GM19468 (cell line): ENCODE results near the gene SLC47A1.
"Not testable (repeated sequence)": the region's sequence is repeated elsewhere in the genome, so short reads cannot be mapped to it uniquely, and the experiment has no call there.

ENCODE experiments used
- ATAC-seq: cut with Tn5 transposase; IDR thresholded peaks from one replicate; pipeline ENCODE4 v1.9.1; 2021; ENCODE audit warnings: mild to moderate bottlenecking, moderate library complexity, moderate number of reproducible peaks; ENCODE audit not compliant: unreplicated experiment; ENCODE audit errors: extremely low read depth

SLC47A1 gene

GRCh38 chr17:19551165-19551564 is 17.5 kb downstream of the SLC47A1 start:
- ATAC-seq: no peak

DNA sequence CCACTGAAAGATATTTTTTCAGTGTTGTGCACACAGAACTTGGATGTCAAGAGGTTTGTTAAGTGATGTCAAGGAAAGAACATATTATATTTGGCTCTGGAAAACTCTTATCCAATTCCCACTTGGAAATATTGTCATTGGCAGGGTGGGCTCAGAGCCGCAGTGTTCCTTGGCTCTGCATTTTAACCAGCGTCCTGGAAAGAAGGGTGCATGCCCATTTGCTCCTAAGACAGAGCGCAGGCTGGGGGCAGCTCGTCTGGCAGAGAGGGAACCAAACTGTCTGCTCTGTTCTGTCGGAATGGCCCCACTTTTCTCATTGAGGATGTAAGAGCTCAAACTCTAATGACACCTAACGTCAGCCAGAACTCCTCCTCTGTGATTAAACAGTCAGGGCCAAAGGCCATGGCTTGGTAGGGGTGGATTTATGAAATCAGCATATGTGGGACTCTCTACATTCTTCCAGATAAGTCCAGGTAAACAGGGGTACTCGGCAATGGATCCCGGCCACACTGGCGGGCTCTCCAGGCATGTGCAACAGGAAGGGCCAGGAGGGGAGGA is 18.0 kb downstream of the SLC47A1 start:
- ATAC-seq: no peak

GRCh38 chr17:19553036-19553435 is 19.4 kb downstream of the SLC47A1 start:
- no peak for ATAC-seq

DNA sequence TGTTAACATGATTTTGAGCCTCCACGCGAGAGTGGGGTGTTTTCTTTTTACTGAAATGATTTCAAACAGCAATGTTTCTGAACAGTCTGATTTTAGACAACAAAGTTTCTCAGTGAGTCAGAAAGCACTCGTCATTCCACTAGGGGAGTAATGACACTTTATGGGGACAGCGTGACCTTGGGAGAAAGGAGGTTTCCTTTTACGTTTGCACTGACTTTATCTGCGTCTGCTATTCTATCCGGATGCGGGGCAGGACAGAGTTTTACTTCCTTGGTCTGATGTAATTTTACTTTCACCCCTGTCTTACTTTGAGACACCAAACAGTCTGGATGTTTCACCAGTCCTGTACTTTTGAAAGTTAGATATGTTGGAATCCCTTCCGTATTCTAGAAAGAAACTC is 20.7 kb downstream of the SLC47A1 start:
- no peak for ATAC-seq

DNA sequence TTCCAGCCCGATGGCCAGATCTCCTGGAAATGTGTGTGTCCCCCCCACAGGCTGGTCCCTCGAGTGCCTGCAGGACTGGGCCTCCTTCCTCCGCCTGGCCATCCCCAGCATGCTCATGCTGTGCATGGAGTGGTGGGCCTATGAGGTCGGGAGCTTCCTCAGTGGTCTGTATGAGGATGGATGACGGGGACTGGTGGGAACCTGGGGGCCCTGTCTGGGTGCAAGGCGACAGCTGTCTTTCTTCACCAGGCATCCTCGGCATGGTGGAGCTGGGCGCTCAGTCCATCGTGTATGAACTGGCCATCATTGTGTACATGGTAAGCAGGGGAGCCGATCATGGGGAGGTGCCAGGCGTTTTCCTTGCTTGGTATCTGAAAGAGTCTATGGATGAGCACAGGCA is 22.1 kb downstream of the SLC47A1 start:
- ATAC-seq: no peak

GRCh38 chr17:19558946-19559345 is 25.3 kb downstream of the SLC47A1 start:
- ATAC-seq: no peak

GRCh38 chr17:19561697-19562318 is 28.2 kb downstream of the SLC47A1 start:
- no peak for ATAC-seq

DNA sequence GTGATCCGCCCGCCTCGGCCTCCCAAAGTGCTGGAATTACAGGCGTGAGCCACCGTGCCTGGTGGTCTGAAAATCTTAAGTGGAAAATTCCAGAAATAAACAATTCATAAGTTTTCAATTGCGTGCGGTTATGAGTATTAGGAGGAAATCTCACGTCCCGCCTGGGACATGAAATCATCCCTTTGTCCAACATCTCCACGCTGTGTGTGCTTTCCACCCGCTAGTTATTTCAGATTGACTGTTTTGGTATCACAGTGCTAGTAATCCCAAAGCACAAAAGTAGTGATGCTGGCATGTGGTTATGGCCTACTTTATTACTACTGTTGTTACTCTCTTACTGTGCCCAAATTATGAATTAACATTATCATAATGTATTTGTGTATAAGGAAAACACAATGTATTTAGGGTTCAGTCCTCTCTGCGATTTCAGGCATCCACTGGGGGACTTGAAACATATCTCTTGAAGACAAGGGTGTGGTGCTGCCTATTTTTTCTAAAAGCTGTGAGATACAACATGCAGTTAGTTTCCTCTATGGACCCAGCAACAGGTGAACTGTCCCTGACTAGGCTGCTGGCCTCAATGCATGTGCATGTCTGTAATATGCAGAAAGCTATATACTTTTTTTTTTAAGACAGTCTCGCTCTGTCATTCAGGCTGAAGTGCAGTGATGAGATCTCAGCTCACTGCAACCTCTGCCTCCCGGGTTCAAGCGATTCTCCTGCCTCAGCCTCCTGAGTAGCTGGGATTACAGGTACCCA is 32.3 kb downstream of the SLC47A1 start:
- no peak for ATAC-seq

DNA sequence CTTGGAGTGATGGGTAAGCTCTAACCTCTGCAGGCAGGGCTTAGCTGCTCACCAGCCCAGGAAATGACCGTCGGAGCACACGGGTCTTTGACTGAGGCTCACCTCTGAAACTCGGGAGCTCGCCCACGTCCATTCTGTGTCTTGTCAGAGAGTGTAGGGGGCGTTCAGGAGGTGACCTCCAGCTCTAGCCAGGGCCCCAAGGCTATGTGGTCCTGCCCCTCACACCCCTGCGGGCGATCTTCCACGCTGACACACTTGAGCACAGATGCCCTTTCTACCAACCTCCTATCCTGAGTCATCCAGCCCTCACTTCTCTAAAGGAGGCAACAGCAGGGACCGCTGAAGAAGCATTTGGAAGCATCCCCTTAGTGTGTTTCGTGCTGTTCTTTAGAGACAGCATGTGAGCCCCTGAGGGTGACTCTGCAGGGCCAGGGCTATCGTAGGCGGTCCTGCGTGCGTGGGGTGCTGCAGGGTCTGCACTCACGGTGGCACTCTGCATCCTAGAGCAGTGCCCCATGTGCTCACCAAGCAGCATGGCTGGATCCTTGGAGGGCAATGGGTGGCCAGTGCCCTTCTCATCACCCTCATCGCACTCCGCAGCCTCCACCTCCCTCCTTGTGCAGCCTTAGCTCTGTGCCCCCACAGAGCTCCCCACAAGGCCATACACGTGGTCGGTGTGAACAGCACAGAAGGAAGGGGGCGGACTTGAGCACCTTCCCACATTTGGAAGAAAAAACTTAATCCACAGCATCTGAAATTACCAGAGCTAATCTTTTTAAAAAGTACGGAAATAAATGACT is 33.8 kb downstream of the SLC47A1 start:
- ATAC-seq: no peak

DNA sequence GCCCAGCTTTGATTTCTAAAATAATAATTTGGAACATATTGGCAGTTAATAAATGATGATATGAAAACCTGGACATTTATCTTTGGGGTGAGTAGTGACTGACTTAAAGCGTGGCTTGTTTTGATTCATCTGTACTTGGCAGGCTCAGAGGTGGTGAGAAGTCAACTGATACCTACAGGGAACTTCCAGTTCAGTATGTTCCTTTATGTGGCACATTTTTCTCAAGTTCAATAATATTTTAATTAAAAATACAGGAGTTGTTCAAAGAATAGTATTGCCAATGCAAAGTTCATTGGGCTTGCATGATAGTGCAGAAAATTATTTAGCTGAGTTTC is 34.3 kb downstream of the SLC47A1 start:
- ATAC-seq: no peak

DNA sequence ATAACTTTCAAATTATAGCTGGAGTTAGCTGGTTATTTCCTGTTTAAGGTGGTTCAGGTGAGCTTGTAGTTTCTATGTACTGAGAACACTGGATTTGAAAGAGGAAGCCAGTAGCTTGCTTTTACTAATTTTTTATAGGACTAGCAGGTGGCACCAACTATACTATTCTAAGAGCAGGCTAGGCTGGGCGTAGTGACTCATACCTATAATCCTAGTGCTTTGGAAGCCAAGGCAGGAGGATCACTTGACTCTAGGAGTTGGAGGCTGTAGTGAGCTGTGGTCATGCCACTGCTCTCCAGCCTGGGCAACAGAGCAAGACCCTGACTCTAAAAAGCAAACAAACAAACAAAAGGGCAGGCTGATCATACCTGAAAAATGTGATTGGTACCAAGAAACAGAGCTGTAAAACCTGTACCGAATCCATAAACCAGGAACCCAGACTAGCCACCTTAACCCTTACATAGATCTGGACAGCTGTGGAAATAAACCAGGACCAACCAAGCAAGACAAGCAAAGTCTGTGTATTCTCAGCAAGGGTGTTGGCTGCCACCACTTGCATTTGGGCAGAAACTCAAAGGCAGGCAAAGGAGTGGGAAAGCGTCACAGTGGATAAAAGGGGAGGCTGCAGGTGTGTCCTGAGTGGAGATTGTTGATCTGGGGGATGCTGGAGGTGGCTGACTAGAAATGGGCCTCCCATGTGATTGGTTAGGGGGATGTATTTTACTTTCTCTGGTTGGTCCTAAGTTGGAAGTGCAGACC is 36.3 kb downstream of the SLC47A1 start:
- ATAC-seq: no peak

DNA sequence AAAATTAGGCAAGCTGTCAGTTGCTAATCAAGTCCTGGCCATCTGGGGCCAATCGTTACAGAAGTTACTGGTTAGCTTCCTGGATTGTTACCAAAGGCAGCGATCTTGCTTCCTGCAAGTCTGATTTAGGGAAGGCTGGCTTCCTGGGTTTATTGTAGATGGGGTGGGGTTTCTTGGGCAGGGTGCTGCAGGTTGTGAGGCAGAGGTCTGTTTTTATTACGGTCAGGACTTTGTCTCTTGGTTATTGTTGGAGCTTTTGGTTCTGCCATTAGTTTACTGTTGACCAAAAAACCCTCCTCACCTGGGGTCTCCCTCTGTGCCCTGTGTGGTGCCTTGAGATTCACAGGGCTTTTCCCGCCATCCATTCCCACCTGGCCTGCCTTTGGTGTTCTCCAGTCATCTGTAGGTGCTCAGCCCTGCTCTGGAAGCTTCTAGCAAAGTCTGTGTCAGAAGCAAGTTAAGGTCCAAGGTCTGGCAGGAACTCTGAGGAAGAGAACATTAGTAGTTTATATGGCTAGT is 36.9 kb downstream of the SLC47A1 start:
- ATAC-seq: no peak

DNA sequence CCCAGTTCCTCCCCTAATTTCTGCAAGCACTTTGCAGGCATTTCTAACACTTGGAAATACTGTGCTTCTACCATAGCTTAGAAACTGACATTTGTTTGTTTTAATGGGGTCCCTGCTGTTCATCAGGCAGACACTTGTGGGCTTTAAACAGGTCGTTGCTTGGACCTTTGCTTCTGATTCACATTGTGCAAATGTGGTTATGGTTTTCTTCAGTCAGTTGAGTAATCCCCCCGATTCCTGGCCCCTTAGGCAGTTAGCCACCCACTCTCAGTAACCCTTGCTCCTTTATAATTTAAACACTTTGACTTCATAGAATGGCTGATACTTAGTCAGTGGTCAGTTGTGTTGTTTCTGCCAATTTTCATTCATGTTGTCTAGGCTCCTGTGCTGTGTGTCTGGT is 39.4 kb downstream of the SLC47A1 start:
- ATAC-seq: no peak

DNA sequence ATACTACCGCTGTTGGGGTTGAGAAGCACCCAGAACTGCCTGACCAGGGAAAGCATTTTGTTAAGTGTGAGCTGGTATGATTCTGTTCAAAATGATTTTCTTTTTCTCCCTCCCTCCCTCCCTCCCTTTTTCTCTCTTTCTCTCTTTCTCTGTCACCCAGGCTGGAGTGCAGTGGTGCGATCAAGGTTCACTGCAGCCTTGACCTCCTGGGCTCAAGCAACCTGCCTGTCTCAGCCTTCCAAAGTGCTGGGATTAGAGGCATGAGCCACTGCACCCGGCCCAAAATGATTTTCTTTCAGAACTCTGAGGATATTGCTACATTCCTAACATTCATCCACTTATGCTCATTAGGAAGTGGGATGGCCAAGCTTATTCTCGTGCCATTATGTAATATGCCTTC is 41.3 kb downstream of the SLC47A1 start:
- ATAC-seq: no peak

DNA sequence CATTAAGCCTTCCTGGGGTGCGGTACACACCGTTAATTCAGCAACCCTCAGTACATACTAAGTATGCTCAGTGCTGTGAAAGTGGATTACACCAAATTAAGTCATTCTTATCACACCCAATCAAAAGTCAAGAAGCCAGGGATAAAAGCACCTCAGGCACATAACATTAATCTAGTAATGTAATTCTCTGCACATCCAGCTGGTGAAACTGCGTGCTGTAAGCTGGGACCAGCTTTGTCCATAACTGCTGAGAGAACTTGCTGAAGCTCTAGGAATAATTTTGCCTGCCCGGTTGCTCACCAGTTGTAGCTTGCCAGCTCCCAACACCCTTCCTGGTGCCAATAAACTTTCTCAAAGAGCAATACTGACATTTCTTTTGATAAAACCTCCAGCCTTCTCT is 44.9 kb downstream of the SLC47A1 start:
- no peak for ATAC-seq

DNA sequence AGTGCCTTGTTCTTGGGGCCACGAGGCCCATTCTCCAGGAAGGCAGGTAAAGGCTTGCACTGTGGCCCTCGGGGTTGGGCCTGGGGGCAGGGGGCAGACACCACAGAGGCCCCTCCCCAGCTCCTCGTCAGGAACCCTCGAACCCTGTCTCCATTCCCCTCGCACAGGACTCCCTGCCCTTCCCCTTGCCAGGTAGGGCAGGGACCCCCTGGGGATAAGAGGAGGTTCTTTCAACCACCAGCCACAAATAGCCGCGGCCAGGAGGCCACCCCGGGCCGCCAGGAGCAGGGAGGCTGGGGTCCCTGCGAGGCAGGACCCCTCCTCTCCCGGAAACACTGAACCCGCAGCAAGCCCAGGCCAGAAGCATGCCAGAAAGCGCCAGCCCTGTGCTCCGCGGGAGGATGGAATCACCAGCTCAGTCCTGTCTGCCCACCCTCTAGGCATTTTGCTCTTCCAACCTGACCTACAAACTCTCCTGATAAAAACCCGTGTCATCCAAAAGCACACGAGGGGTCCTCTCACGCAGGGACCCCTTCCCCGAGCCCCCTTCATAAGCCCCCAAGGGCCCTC is 45.6 kb downstream of the SLC47A1 start:
- no peak for ATAC-seq

DNA sequence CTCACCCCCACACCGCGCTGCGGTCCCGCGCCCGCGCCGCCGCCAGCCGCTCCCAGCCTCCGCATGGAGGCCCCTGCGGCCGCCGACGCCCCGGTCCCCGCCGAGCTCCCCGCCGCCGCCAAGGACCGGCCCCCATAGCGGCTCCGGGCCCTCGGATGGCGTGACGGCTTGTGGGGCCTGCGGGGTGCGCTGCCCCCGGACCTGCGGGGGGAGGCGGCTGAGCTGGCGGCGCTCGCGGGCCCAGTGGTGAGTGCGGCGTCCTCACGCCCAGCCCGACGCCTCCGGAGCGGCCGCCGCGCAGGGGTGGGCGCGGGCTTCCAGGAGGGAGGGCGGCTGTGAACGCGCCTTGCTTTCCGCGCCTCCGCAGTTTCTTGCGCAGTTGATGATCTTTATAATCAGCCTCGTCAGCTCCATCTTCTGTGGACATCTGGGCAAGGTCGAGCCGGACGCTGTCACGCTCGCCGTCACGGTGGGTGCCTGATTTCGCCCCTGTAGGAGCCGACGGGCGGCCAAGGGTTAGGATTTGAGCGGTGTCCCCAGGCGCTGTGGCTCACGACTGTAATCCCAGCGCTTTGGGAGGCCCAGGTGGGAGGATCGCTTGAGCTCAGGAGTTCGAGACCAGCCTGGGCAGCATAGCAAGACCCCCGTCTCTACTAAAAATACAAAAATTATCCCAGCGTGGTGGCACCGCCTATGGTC is 46.4 kb downstream of the SLC47A1 start:
- no peak for ATAC-seq

DNA sequence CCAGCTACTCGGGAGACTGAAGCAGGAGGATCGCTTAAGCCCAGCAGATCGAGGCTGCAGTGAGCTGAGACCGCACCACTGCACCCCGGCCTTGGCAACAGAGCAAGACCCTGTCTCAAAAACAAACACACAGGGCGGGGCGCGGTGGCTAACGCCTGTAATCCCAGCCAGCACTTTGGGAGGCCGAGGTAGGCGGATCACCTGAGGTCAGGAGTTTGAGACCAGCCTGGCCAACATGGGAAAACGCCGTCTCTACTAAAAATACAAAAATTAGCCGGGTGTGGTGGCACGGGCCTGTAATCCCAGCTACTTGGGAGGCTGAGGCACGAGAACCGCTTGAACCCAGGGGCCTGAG is 46.9 kb downstream of the SLC47A1 start:
- ATAC-seq: not testable (repeated sequence)

DNA sequence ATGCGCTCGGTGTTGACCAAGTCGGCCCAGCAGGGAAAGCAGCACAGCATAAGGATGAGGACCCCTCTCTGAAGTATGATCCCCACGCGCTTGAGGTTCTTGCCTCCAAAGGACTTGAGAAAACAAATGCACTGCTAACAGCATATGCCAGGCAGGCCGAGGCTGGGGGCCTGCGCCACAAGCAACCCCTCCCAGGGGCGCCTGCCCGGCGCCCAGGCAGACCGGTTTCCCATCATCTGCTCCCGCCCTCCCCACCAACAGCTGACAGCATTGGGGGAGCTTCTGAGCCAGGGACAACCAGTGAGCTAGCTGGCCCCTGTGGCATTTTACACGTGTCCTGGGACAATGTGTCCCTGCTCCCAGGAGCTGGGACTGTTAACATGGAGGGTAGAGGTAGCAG is 48.5 kb downstream of the SLC47A1 start:
- not testable (repeated sequence) for ATAC-seq
